ENCODE results near the gene NDUFC1. TPM values are rescaled to one million over a fixed set of nuclear protein-coding genes. Genes with fewer than 3 reads are reported as not detected.

NDUFC1 gene
- total RNA-seq, 1 experiment from 2014 or later = 61.7 TPM

DNA sequence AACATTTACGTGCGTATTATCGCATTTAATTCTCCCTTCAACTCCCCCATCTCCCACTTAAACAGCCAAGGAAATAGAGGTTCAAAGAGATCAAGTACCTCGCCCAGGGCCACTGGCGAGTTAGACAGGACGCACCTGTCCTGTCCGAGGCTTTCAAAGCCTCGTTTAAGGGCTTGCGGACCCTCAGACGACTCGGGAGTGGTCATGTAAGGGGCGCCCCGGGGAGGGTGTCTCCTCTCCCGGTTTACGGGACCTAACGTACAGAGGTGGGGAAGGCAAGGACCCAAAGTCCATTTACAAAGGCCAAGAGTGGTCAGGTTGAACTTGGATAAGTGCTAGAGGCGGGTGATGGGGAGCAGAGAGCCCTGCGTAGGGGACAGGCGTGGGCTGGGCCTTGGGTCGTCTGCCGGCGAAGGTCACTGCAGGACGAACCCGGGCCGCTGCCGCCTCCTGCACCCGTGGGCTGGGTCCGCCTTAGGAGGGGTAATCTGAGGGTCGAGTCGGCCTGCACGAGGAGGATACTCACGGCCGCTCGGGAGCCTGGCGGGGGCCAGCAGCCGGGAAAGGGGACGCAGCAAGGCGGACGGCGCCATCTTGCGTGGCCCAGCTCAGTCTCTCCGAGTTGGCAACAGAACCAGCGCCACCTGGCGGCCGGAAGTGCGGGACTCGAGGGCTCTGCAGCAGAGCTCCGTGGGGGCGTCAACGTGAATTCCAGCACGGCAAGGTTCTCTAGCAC is 6.9 kb downstream of the NDUFC1 start (continued):
- TF ChIP-seq, protein P1, sequence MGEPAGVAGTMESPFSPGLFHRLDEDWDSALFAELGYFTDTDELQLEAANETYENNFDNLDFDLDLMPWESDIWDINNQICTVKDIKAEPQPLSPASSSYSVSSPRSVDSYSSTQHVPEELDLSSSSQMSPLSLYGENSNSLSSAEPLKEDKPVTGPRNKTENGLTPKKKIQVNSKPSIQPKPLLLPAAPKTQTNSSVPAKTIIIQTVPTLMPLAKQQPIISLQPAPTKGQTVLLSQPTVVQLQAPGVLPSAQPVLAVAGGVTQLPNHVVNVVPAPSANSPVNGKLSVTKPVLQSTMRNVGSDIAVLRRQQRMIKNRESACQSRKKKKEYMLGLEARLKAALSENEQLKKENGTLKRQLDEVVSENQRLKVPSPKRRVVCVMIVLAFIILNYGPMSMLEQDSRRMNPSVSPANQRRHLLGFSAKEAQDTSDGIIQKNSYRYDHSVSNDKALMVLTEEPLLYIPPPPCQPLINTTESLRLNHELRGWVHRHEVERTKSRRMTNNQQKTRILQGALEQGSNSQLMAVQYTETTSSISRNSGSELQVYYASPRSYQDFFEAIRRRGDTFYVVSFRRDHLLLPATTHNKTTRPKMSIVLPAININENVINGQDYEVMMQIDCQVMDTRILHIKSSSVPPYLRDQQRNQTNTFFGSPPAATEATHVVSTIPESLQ (CRISPR knock-in tag; IDR thresholded peaks at IDR 0.05) = no peak
- TF ChIP-seq ZNF263 (CRISPR knock-in tag; IDR thresholded peaks at IDR 0.05; ENCODE audit: low read depth) (no peak), IRF2 (CRISPR knock-in tag; IDR thresholded peaks at IDR 0.05; ENCODE audit: borderline replicate concordance, low read depth) (no peak)

DNA sequence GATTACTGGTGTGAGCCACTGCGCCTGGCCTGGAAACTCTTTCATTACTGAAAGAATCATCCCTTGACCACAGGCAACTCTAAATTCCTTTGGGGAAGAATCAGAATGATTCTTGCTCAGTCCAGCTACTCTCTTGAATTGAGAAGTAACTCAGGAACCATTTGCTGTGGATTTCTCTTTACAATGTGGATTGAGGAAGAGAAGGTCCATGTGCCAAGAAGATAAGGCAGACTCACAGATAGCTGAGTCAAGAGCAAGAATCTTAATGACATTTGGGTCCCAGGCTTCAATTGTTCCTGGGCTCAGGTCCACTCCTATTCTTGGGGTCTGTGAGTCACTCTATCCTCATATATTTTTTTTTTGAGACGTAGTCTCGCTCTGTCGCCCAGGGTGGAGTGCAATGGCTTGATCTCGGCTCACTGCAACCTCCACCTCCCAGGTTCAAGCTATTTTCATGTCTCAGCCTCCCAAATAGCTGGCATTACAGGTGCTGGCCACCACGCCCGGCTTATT is 16.0 kb downstream of the NDUFC1 start:
- H3K4me1 Mint-ChIP-seq = no peaks in the 10 kb centered on the region
- no peak for TF ChIP-seq TP53 (CRISPR knock-in tag; IDR thresholded peaks at IDR 0.05)
- no peak for TF ChIP-seq ESRRA (CRISPR knock-in tag; IDR thresholded peaks at IDR 0.05; ENCODE audit: borderline replicate concordance)
- no peak for TF ChIP-seq JUN (CRISPR knock-in tag; IDR thresholded peaks at IDR 0.05)
- no peak for TF ChIP-seq ZNF317 (CRISPR knock-in tag; IDR thresholded peaks at IDR 0.05; ENCODE audit: borderline replicate concordance, low read depth)
- TF ChIP-seq, protein P2, sequence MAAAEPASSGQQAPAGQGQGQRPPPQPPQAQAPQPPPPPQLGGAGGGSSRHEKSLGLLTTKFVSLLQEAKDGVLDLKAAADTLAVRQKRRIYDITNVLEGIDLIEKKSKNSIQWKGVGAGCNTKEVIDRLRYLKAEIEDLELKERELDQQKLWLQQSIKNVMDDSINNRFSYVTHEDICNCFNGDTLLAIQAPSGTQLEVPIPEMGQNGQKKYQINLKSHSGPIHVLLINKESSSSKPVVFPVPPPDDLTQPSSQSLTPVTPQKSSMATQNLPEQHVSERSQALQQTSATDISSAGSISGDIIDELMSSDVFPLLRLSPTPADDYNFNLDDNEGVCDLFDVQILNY (CRISPR knock-in tag; IDR thresholded peaks at IDR 0.05) = no peak
- ATAC-seq (no peak), DNase-seq (ENCODE audit: low spot score) (no peak)
- H3K27ac Mint-ChIP-seq = no peak overlapping the region
- POLR2A ChIA-PET = no interaction called here
- peaks cover 4% of the 10 kb centered on the region for H3K27me3 Mint-ChIP-seq (ENCODE audit: low read depth)
- CTCF ChIA-PET = interaction anchor here (2.2 kb wide), 1 partner anchor 9 kb away, joined by 9 read pairs; no protein-coding TSS in a partner anchor
- no peak overlapping the region for H3K4me3 Mint-ChIP-seq
- peaks cover 35% of the 10 kb centered on the region for H3K36me3 Mint-ChIP-seq
- H3K9me3 Mint-ChIP-seq = peaks cover 17% of the 10 kb centered on the region

DNA sequence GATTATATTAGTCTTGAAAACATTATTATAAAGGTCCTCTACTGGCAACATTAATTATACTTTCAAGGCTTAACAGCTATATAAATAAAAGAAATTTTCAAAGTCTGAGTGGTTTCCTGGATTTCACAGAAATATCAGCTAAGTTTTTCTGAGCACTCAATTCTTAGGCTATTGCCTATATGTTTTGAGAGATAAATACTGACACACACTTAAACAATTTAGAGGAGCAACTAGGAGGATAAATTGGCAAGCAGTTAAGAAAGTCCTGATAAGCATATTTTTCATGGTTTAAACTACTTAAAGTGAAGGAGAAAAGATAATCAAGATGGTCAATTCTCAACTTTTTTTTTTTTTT is 19.6 kb downstream of the NDUFC1 start:
- ChIA-PET POLR2A (no interaction called here), CTCF (interaction anchor here (0.6 kb wide), 1 partner anchor 298 kb away, joined by 3 read pairs; no protein-coding TSS in a partner anchor)
- Mint-ChIP-seq H3K27me3 (ENCODE audit: low read depth) (peaks cover 40% of the 10 kb centered on the region), H3K27ac (no peak overlapping the region), H3K4me3 (no peak overlapping the region), H3K4me1 (peaks cover 18% of the 10 kb centered on the region), H3K36me3 (peaks cover 14% of the 10 kb centered on the region), H3K9me3 (peaks cover 17% of the 10 kb centered on the region)
- ATAC-seq = no peak
- DNase-seq (ENCODE audit: low spot score) = no peak
- TF ChIP-seq, protein P3, sequence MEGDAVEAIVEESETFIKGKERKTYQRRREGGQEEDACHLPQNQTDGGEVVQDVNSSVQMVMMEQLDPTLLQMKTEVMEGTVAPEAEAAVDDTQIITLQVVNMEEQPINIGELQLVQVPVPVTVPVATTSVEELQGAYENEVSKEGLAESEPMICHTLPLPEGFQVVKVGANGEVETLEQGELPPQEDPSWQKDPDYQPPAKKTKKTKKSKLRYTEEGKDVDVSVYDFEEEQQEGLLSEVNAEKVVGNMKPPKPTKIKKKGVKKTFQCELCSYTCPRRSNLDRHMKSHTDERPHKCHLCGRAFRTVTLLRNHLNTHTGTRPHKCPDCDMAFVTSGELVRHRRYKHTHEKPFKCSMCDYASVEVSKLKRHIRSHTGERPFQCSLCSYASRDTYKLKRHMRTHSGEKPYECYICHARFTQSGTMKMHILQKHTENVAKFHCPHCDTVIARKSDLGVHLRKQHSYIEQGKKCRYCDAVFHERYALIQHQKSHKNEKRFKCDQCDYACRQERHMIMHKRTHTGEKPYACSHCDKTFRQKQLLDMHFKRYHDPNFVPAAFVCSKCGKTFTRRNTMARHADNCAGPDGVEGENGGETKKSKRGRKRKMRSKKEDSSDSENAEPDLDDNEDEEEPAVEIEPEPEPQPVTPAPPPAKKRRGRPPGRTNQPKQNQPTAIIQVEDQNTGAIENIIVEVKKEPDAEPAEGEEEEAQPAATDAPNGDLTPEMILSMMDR (IDR thresholded peaks at IDR 0.05) = no peak
- TF ChIP-seq, protein P4, sequence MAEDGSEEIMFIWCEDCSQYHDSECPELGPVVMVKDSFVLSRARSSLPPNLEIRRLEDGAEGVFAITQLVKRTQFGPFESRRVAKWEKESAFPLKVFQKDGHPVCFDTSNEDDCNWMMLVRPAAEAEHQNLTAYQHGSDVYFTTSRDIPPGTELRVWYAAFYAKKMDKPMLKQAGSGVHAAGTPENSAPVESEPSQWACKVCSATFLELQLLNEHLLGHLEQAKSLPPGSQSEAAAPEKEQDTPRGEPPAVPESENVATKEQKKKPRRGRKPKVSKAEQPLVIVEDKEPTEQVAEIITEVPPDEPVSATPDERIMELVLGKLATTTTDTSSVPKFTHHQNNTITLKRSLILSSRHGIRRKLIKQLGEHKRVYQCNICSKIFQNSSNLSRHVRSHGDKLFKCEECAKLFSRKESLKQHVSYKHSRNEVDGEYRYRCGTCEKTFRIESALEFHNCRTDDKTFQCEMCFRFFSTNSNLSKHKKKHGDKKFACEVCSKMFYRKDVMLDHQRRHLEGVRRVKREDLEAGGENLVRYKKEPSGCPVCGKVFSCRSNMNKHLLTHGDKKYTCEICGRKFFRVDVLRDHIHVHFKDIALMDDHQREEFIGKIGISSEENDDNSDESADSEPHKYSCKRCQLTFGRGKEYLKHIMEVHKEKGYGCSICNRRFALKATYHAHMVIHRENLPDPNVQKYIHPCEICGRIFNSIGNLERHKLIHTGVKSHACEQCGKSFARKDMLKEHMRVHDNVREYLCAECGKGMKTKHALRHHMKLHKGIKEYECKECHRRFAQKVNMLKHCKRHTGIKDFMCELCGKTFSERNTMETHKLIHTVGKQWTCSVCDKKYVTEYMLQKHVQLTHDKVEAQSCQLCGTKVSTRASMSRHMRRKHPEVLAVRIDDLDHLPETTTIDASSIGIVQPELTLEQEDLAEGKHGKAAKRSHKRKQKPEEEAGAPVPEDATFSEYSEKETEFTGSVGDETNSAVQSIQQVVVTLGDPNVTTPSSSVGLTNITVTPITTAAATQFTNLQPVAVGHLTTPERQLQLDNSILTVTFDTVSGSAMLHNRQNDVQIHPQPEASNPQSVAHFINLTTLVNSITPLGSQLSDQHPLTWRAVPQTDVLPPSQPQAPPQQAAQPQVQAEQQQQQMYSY (CRISPR knock-in tag; IDR thresholded peaks at IDR 0.05) = no peak
- TF ChIP-seq, protein P5, sequence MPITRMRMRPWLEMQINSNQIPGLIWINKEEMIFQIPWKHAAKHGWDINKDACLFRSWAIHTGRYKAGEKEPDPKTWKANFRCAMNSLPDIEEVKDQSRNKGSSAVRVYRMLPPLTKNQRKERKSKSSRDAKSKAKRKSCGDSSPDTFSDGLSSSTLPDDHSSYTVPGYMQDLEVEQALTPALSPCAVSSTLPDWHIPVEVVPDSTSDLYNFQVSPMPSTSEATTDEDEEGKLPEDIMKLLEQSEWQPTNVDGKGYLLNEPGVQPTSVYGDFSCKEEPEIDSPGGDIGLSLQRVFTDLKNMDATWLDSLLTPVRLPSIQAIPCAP (CRISPR knock-in tag; IDR thresholded peaks at IDR 0.05) = no peak
- no peak for TF ChIP-seq ATF1 (CRISPR knock-in tag; IDR thresholded peaks at IDR 0.05)
- TF ChIP-seq, protein P1 (CRISPR knock-in tag; IDR thresholded peaks at IDR 0.05) = no peak
- TF ChIP-seq CREB1 (CRISPR knock-in tag; IDR thresholded peaks at IDR 0.05) = no peak
- TF ChIP-seq ZNF671 (CRISPR knock-in tag; IDR thresholded peaks at IDR 0.05) = no peak
- TF ChIP-seq FOXK1 (CRISPR knock-in tag; IDR thresholded peaks at IDR 0.05) = no peak
- TF ChIP-seq RORB (CRISPR knock-in tag; IDR thresholded peaks at IDR 0.05) = no peak

Data from WTC11 (cell line).